ENCODE data around the gene DSN1. TPM values are rescaled to one million over a fixed set of nuclear protein-coding genes. Genes with fewer than 3 reads are reported as not detected.

DSN1 gene
- total RNA-seq, 1 experiment from 2014 or later = 27.2 TPM

GRCh38 chr20:36712775-36713174 lies 60.8 kb downstream of the DSN1 start:
- H3K4me1 ChIP-seq (ENCODE audit: control insufficient read depth, insufficient read depth, low read length) = no peaks in the 10 kb centered on the region
- CTCF ChIA-PET = no interaction called here
- POLR2A ChIA-PET = interaction anchor here (0.6 to 0.7 kb wide), 3 partner anchors 11 to 107 kb away, joined by 3 to 12 read pairs (median 4); partner anchors contain the start of gene RAB5IF
- no peak for DNase-seq (ENCODE audit: low read depth, low spot score)
- no peaks in the 10 kb centered on the region for H3K27me3 ChIP-seq (ENCODE audit: control insufficient read depth, insufficient read depth, low read length)
- H3K4me3 ChIP-seq (ENCODE audit: low read depth in 2 of 2, low read length in 2 of 2) = no peak overlapping the region
- H3K27ac ChIP-seq (ENCODE audit: low read length) = no peak overlapping the region
- TF ChIP-seq SIN3A (IDR thresholded peaks at IDR 0.05; ENCODE audit: borderline replicate concordance, insufficient read depth, low read depth, low read length) = no peak
- no peak for TF ChIP-seq POLR2AphosphoS5 (IDR thresholded peaks at IDR 0.05; ENCODE audit: low read depth, low read length)
- TF ChIP-seq TCF7L2 (IDR thresholded peaks at IDR 0.05; ENCODE audit: low read depth, low read length) = no peak
- no peak for TF ChIP-seq CTCF (IDR thresholded peaks at IDR 0.05)
- TF ChIP-seq REST (IDR thresholded peaks at IDR 0.05; ENCODE audit: insufficient read depth in 1 of 2, low read depth in 2 of 2, low read length in 1 of 2) = no peak
- no peaks in the 10 kb centered on the region for H3K36me3 ChIP-seq (ENCODE audit: control insufficient read depth, insufficient read depth, low read length)
- H3K9me3 ChIP-seq (ENCODE audit: control insufficient read depth, insufficient read depth, low read depth, low read length) = no peaks in the 10 kb centered on the region
- in situ Hi-C loops (cut with HindIII; ENCODE audit: low pct_unique_long_range_greater_than_20kb, low sequenced_read_pairs) (no loop called here), intact Hi-C loops (cut with micrococcal nuclease; ENCODE audit: unreplicated experiment) (no loop called here)
- no TSS peak for BruUV-seq (replicated peaks)
- no peak for ATAC-seq

GRCh38 chr20:36709126-36709525 lies 64.4 kb downstream of the DSN1 start:
- in situ Hi-C loops (cut with HindIII; ENCODE audit: low pct_unique_long_range_greater_than_20kb, low sequenced_read_pairs) (no loop called here), intact Hi-C loops (cut with micrococcal nuclease; ENCODE audit: unreplicated experiment) (no loop called here)
- no peak overlapping the region for H3K27ac ChIP-seq (ENCODE audit: low read length)
- ATAC-seq = no peak
- DNase-seq (ENCODE audit: low read depth, low spot score) = no peak
- H3K36me3 ChIP-seq (ENCODE audit: control insufficient read depth, insufficient read depth, low read length) = no peaks in the 10 kb centered on the region
- no peaks in the 10 kb centered on the region for H3K9me3 ChIP-seq (ENCODE audit: control insufficient read depth, insufficient read depth, low read depth, low read length)
- POLR2A ChIA-PET = no interaction called here
- no peaks in the 10 kb centered on the region for H3K27me3 ChIP-seq (ENCODE audit: control insufficient read depth, insufficient read depth, low read length)
- H3K4me3 ChIP-seq (ENCODE audit: low read depth in 2 of 2, low read length in 2 of 2) = no peak overlapping the region
- CTCF ChIA-PET = no interaction called here
- no TSS peak for BruUV-seq (replicated peaks)
- H3K4me1 ChIP-seq (ENCODE audit: control insufficient read depth, insufficient read depth, low read length) = no peaks in the 10 kb centered on the region
- TF ChIP-seq TCF7L2 (IDR thresholded peaks at IDR 0.05; ENCODE audit: low read depth, low read length) (no peak), SIN3A (IDR thresholded peaks at IDR 0.05; ENCODE audit: borderline replicate concordance, insufficient read depth, low read depth, low read length) (no peak), CTCF (IDR thresholded peaks at IDR 0.05) (no peak), REST (IDR thresholded peaks at IDR 0.05; ENCODE audit: insufficient read depth in 1 of 2, low read depth in 2 of 2, low read length in 1 of 2) (no peak), POLR2AphosphoS5 (IDR thresholded peaks at IDR 0.05; ENCODE audit: low read depth, low read length) (no peak)

All from Panc1 (cell line).